ENCODE data around the gene PC.
"Not testable (repeated sequence)": the region's sequence is repeated elsewhere in the genome, so short reads cannot be mapped to it uniquely, and the experiment has no call there.

GRCh38 chr11:66799815-66800214 is 158.4 kb downstream of the PC start:
- not testable (repeated sequence) for TF ChIP-seq CTCF (conservative IDR thresholded peaks at IDR 0.05; ENCODE audit: low read depth, low read length); EZH2 (IDR thresholded peaks at IDR 0.05; ENCODE audit: low read length, unreplicated experiment); EZH2phosphoT487 (IDR thresholded peaks at IDR 0.05; ENCODE audit: borderline replicate concordance, low read length)

All from PC-3 (cell line).